ENCODE data around the gene C9orf50. TPM values are rescaled to one million over a fixed set of nuclear protein-coding genes. Genes with fewer than 3 reads are reported as not detected.
A peak's percentile ranks its signal among the peaks of the same experiment; 100 is the strongest.

The C9orf50 gene
- total and polyA plus RNA-seq, 3 experiments from 2014 or later: not detected

DNA sequence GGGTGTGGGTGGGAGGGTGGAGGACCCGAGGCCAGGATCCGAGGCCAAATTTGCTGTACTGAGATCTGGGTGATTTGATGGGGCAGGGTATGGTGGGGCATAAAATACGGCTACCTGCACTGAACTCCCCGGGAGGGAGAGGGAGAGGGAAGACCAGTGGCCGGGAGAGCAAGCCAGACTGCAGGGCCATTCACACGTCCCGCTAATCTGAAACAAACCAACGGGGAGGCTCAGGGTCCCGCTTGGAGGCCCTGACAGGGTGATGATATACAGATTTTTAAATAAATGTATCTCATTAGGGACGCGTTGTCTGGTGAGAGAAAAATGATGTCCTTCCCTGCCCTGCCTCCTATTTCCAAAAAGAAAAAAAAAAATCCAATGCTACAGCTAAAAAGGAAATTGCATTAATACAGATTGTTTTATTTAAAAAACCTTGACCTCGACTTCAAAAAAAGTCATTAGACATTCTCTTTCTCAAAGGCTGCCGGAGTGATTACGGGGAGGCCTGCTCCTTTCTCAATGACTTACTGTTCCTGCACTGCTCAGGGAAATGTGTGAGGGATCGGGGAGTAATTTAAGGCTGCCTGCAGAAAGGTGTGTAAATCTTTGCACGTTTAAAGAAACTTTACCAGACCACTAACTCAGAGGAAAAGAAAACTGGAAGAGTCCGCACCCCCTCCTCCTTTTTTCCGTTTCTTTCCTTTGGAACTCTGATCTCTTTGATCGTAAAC is 33.1 kb upstream of the C9orf50 start:
- no peaks in the 10 kb centered on the region for H3K36me3 Mint-ChIP-seq
- ChIA-PET CTCF (no interaction called here), POLR2A (no interaction called here)
- H3K9me3 ChIP-seq (ENCODE audit: low read length): no peaks in the 10 kb centered on the region
- no peak overlapping the region for H3K4me3 Mint-ChIP-seq
- no peak overlapping the region for H3K27ac Mint-ChIP-seq
- H3K4me1 ChIP-seq (ENCODE audit: insufficient read depth, low read length): no peaks in the 10 kb centered on the region
- no peaks in the 10 kb centered on the region for H3K36me3 ChIP-seq (ENCODE audit: insufficient read depth, low read length)
- no peaks in the 10 kb centered on the region for H3K27me3 Mint-ChIP-seq
- no peak overlapping the region for H3K27ac ChIP-seq (ENCODE audit: low read depth, low read length)
- H3K9me3 Mint-ChIP-seq: no peaks in the 10 kb centered on the region
- H3K4me3 ChIP-seq (ENCODE audit: low read length): no peak overlapping the region
- no peak for DNase-seq
- H3K27me3 ChIP-seq (ENCODE audit: insufficient read depth, low read length, poor library complexity, severe bottlenecking): no peaks in the 10 kb centered on the region
- H3K4me1 Mint-ChIP-seq: no peaks in the 10 kb centered on the region

GRCh38 chr9:129650680-129651235 is 29.9 kb upstream of the C9orf50 start:
- H3K27me3 ChIP-seq (ENCODE audit: insufficient read depth, low read length, poor library complexity, severe bottlenecking): no peaks in the 10 kb centered on the region
- H3K27me3 Mint-ChIP-seq: no peaks in the 10 kb centered on the region
- no peaks in the 10 kb centered on the region for H3K4me1 Mint-ChIP-seq
- H3K9me3 ChIP-seq (ENCODE audit: low read length): no peaks in the 10 kb centered on the region
- DNase-seq: no peak
- H3K4me3 ChIP-seq (ENCODE audit: low read length): no peak overlapping the region
- ChIA-PET CTCF (interaction anchor here (1.6 kb wide), 1 partner anchor 508 kb away, joined by 4 read pairs; no protein-coding TSS in a partner anchor), POLR2A (no interaction called here)
- no peaks in the 10 kb centered on the region for H3K36me3 ChIP-seq (ENCODE audit: insufficient read depth, low read length)
- H3K27ac Mint-ChIP-seq: no peak overlapping the region
- H3K36me3 Mint-ChIP-seq: no peaks in the 10 kb centered on the region
- no peaks in the 10 kb centered on the region for H3K4me1 ChIP-seq (ENCODE audit: insufficient read depth, low read length)
- H3K4me3 Mint-ChIP-seq: no peak overlapping the region
- no peaks in the 10 kb centered on the region for H3K9me3 Mint-ChIP-seq
- no peak overlapping the region for H3K27ac ChIP-seq (ENCODE audit: low read depth, low read length)

DNA sequence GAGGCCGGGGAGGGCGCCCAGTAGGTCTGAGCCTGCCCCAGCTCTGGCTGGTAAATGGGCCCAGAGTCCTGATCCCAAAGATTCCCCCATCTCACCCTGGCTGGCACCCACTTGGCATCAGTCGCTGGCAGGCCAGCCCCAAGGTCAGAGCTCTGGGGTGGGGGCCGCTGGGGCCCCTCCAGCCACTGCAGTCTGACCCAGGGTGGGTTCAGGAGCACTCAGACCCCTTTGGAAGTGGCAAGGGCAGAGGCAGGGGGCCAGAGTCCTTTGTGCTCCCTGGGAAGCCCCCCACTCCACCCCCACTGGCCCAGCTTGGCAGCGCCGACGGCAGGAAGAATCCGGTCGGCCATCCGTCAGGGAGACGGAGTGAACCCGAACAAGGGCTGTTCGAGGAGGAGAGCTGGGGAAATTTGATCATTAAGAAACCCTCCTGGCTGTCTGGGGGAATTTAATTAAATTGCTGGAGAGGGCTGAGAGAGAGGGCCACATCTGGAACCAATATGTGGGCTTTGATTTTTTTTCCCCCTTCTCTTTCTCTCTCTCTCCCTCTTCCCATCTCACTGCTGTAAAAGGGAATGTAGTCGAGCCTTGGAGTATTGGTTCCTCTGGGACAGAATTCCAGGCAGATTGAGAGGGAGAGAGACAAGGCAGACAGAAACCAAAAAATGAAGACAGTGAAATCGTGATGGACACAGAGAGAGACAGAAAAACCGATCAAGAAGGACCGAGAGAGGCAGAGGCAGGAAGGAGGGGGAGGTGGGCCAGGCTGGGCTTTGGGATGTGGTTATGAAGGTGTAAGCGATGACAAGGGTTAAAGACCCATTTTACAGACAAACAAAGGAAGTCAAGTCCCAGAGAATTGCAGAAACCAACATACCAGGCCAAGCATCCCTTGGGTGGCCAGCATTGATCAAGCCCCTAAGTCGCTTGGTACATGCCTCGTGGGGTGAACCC is 29.1 kb upstream of the C9orf50 start:
- ChIA-PET POLR2A (no interaction called here), CTCF (interaction anchor here (1.6 kb wide), 1 partner anchor 507 kb away, joined by 4 read pairs; no protein-coding TSS in a partner anchor)
- no peaks in the 10 kb centered on the region for H3K36me3 ChIP-seq (ENCODE audit: insufficient read depth, low read length)
- DNase-seq: no peak
- H3K36me3 Mint-ChIP-seq: no peaks in the 10 kb centered on the region
- H3K4me3 ChIP-seq (ENCODE audit: low read length): no peak overlapping the region
- H3K27me3 ChIP-seq (ENCODE audit: insufficient read depth, low read length, poor library complexity, severe bottlenecking): no peaks in the 10 kb centered on the region
- H3K27ac Mint-ChIP-seq: peak overlapping the region in 1 of 8 donors; percentile 42
- no peaks in the 10 kb centered on the region for H3K27me3 Mint-ChIP-seq
- no peaks in the 10 kb centered on the region for H3K4me1 Mint-ChIP-seq
- H3K9me3 ChIP-seq (ENCODE audit: low read length): no peaks in the 10 kb centered on the region
- no peak overlapping the region for H3K27ac ChIP-seq (ENCODE audit: low read depth, low read length)
- no peaks in the 10 kb centered on the region for H3K4me1 ChIP-seq (ENCODE audit: insufficient read depth, low read length)
- no peak overlapping the region for H3K4me3 Mint-ChIP-seq
- no peaks in the 10 kb centered on the region for H3K9me3 Mint-ChIP-seq

DNA sequence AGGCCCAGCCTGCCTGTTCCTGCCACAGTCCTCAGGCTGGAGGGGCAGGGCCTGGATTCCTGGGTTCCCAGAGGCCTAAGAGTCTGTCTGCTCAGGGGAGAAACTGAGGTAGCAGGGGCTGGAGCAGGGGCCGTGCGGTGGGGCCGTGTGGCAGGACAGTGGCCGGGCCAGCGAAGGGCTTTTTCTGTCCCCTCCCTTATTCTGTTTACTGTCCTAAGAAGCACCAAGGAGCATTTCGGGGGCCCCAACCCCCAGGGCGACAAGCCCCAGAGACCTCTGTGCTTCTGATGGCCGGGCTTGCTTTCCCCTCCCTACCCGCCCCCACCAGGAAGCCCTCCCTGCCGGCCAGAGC is 27.8 kb upstream of the C9orf50 start:
- Mint-ChIP-seq H3K27ac (no peak overlapping the region), H3K36me3 (no peaks in the 10 kb centered on the region), H3K27me3 (no peaks in the 10 kb centered on the region), H3K4me1 (no peaks in the 10 kb centered on the region), H3K4me3 (no peak overlapping the region), H3K9me3 (no peaks in the 10 kb centered on the region)
- no peaks in the 10 kb centered on the region for H3K4me1 ChIP-seq (ENCODE audit: insufficient read depth, low read length)
- ChIA-PET CTCF (no interaction called here), POLR2A (no interaction called here)
- no peak for DNase-seq
- no peak overlapping the region for H3K27ac ChIP-seq (ENCODE audit: low read depth, low read length)
- no peaks in the 10 kb centered on the region for H3K27me3 ChIP-seq (ENCODE audit: insufficient read depth, low read length, poor library complexity, severe bottlenecking)
- no peaks in the 10 kb centered on the region for H3K9me3 ChIP-seq (ENCODE audit: low read length)
- no peaks in the 10 kb centered on the region for H3K36me3 ChIP-seq (ENCODE audit: insufficient read depth, low read length)
- no peak overlapping the region for H3K4me3 ChIP-seq (ENCODE audit: low read length)

DNA sequence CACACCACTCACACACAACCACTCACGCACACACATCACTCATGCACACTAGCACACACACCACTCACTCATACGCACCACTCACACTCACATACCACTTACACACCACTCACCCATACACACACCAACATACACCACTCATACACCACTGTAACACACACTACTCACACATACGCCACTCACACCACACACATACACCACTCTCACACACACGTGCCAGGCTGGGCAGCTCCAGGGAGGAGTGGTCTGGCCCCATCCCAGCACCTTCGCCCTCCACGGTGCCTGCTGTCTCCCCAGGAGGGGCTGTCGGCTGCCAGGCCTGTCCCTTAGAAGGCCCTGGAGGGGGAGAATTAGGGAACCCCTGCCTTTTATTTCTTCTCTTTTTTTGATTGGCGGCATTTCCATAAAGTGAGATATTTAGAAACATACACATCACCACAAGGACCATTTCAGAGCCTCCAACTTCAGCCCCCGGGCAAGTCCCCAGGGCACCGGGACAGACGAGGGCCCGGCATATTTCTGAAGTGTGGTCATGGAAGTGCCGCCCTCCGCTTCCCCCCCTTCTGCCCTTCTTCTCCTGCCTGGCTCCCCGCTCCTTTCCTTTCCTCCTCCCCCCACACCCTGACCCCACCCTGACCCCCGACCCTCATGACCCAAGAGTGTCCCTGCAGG is 27.3 kb upstream of the C9orf50 start:
- H3K27me3 Mint-ChIP-seq: no peaks in the 10 kb centered on the region
- Histone ChIP-seq H3K27ac (ENCODE audit: low read depth, low read length) (no peak overlapping the region), H3K4me3 (ENCODE audit: low read length) (no peak overlapping the region), H3K9me3 (ENCODE audit: low read length) (no peaks in the 10 kb centered on the region), H3K27me3 (ENCODE audit: insufficient read depth, low read length, poor library complexity, severe bottlenecking) (no peaks in the 10 kb centered on the region), H3K4me1 (ENCODE audit: insufficient read depth, low read length) (no peaks in the 10 kb centered on the region), H3K36me3 (ENCODE audit: insufficient read depth, low read length) (no peaks in the 10 kb centered on the region)
- H3K4me1 Mint-ChIP-seq: no peaks in the 10 kb centered on the region
- ChIA-PET CTCF (no interaction called here), POLR2A (no interaction called here)
- no peaks in the 10 kb centered on the region for H3K36me3 Mint-ChIP-seq
- H3K27ac Mint-ChIP-seq: peak overlapping the region in 2 of 8 donors; percentile 28 to 68
- no peak overlapping the region for H3K4me3 Mint-ChIP-seq
- H3K9me3 Mint-ChIP-seq: no peaks in the 10 kb centered on the region
- DNase-seq: no peak

GRCh38 chr9:129647635-129648034 is 26.7 kb upstream of the C9orf50 start:
- Mint-ChIP-seq H3K4me3 (no peak overlapping the region), H3K27me3 (no peaks in the 10 kb centered on the region), H3K9me3 (no peaks in the 10 kb centered on the region), H3K36me3 (no peaks in the 10 kb centered on the region), H3K27ac (peak overlapping the region in 2 of 8 donors; percentile 28 to 71), H3K4me1 (no peaks in the 10 kb centered on the region)
- H3K4me3 ChIP-seq (ENCODE audit: low read length): no peak overlapping the region
- no peaks in the 10 kb centered on the region for H3K4me1 ChIP-seq (ENCODE audit: insufficient read depth, low read length)
- no peaks in the 10 kb centered on the region for H3K36me3 ChIP-seq (ENCODE audit: insufficient read depth, low read length)
- ChIA-PET CTCF (no interaction called here), POLR2A (no interaction called here)
- H3K27ac ChIP-seq (ENCODE audit: low read depth, low read length): no peak overlapping the region
- no peaks in the 10 kb centered on the region for H3K27me3 ChIP-seq (ENCODE audit: insufficient read depth, low read length, poor library complexity, severe bottlenecking)
- no peak for DNase-seq
- H3K9me3 ChIP-seq (ENCODE audit: low read length): no peaks in the 10 kb centered on the region

GRCh38 chr9:129646654-129647053 is 25.8 kb upstream of the C9orf50 start:
- H3K27me3 Mint-ChIP-seq: peaks cover 0 to 3% of the 10 kb centered on the region in 2 donors
- peaks cover 0 to 3% (median 0%) of the 10 kb centered on the region in 3 donors for H3K36me3 Mint-ChIP-seq
- H3K4me3 Mint-ChIP-seq: peak overlapping the region in 1 of 7 donors; percentile 62
- no peaks in the 10 kb centered on the region for H3K27me3 ChIP-seq (ENCODE audit: insufficient read depth, low read length, poor library complexity, severe bottlenecking)
- H3K4me1 ChIP-seq (ENCODE audit: insufficient read depth, low read length): no peaks in the 10 kb centered on the region
- no peak overlapping the region for H3K27ac ChIP-seq (ENCODE audit: low read depth, low read length)
- H3K9me3 ChIP-seq (ENCODE audit: low read length): no peaks in the 10 kb centered on the region
- POLR2A ChIA-PET: no interaction called here
- peak overlapping the region in 1 of 8 donors; percentile 11 for H3K27ac Mint-ChIP-seq
- no peaks in the 10 kb centered on the region for H3K9me3 Mint-ChIP-seq
- no peaks in the 10 kb centered on the region for H3K36me3 ChIP-seq (ENCODE audit: insufficient read depth, low read length)
- CTCF ChIA-PET: interaction anchor here (1.3 kb wide), 1 partner anchor 9 kb away, joined by 3 read pairs; no protein-coding TSS in a partner anchor
- DNase-seq: no peak
- peaks cover 0 to 4% (median 0%) of the 10 kb centered on the region in 3 donors for H3K4me1 Mint-ChIP-seq
- H3K4me3 ChIP-seq (ENCODE audit: low read length): no peak overlapping the region
